ENCODE data around the gene LSM14A. TPM values are rescaled to one million over a fixed set of nuclear protein-coding genes. Genes with fewer than 3 reads are reported as not detected.
A peak's percentile ranks its signal among the peaks of the same experiment; 100 is the strongest.

The LSM14A gene
- total and polyA plus RNA-seq, 9 of the 15 experiments (the other 6 are each of a cell fraction or from before 2014, with no cell fraction given): 19.5 to 150 (median 95.1) TPM

GRCh38 chr19:34217952-34218817 is 45.9 kb downstream of the LSM14A start (continued):
- TF ChIP-seq MEIS2 (IDR thresholded peaks at IDR 0.05; ENCODE audit: partially characterized antibody) (peak; percentile 91), FOSL1 (tag; conservative IDR thresholded peaks at IDR 0.05) (peak; percentile 43; the same call in 1 of the 2 replicates), HNRNPLL (IDR thresholded peaks at IDR 0.05; ENCODE audit: low read depth, low read length, poor library complexity, severe bottlenecking) (peak; percentile 84), RFX7 (CRISPR knock-in tag; IDR thresholded peaks at IDR 0.05) (no peak), CC2D1A (IDR thresholded peaks at IDR 0.05) (0 out of 2 replicates have a peak, but pooled peaks have one; percentile 22), RBM17 (IDR thresholded peaks at IDR 0.05; ENCODE audit: borderline replicate concordance, low read depth, low read length) (no peak), HMBOX1 (IDR thresholded peaks at IDR 0.05) (peak; percentile 49; the same call in 1 of the 2 replicates), NCOR1 (IDR thresholded peaks at IDR 0.05) (0 out of 2 replicates have a peak, but pooled peaks have one; percentile 37), GABPA (tag; conservative IDR thresholded peaks at IDR 0.05; ENCODE audit: low read depth) (0 out of 2 replicates have a peak, but pooled peaks have one; percentile 3), ZNF511 (CRISPR knock-in tag; IDR thresholded peaks at IDR 0.05) (no peak), ILK (tag; IDR thresholded peaks at IDR 0.05; ENCODE audit: borderline replicate concordance, low read depth) (no peak), DPF2 (IDR thresholded peaks at IDR 0.05) (peak; percentile 87), PBX2 (CRISPR knock-in tag; IDR thresholded peaks at IDR 0.05; ENCODE audit: low read depth) (no peak), PBX2 (tag; conservative IDR thresholded peaks at IDR 0.05; ENCODE audit: low read depth) (peak; percentile 66), HES1 (IDR thresholded peaks at IDR 0.05; ENCODE audit: low read depth) (peak; percentile 85), ZNF431 (CRISPR knock-in tag; IDR thresholded peaks at IDR 0.05) (no peak), TFE3 (CRISPR knock-in tag; IDR thresholded peaks at IDR 0.05) (peak; percentile 31), MLLT1 (IDR thresholded peaks at IDR 0.05) (peak in 1 of 2 experiments; percentile 93; a peak in 2 of 4 replicates)

All from K562 (cell line).